HepG2 (cell line): ENCODE measurements around the gene CDH1. TPM values are rescaled to one million over a fixed set of nuclear protein-coding genes. Genes with fewer than 3 reads are reported as not detected.
A peak's percentile ranks its signal among the peaks of the same experiment; 100 is the strongest.

Experiments used
- ARHGAP35 ChIP-seq: sonication (generic); formaldehyde crosslinking; IDR thresholded peaks from 2 replicates; pipeline ENCODE4 v1.9.0; 2022; ENCODE audit warnings: mild to moderate bottlenecking, inconsistent platforms, moderate library complexity, missing genetic modification reagents, borderline replicate concordance
- ATAD3A ChIP-seq: sonication (generic); formaldehyde crosslinking; IDR thresholded peaks from 2 replicates; pipeline ENCODE4 v1.4.0; 2020; ENCODE audit warnings: missing genetic modification reagents
- BCL3 ChIP-seq: sonication (generic); formaldehyde crosslinking; IDR thresholded peaks from 2 replicates; pipeline ENCODE4 v1.5.1; 2020; ENCODE audit warnings: mild to moderate bottlenecking, missing genetic modification reagents, moderate library complexity
- DMAP1 ChIP-seq: IDR thresholded peaks from 2 replicates; pipeline ENCODE4 v1.6.1; 2016
- EZH2 ChIP-seq: conservative IDR thresholded peaks from 2 replicates; pipeline ENCODE4 v1.6.1; 2012; ENCODE audit warnings: mild to moderate bottlenecking, low read depth, low read length, moderate library complexity
- HMG20A ChIP-seq: IDR thresholded peaks from 2 replicates; pipeline ENCODE4 v1.6.1; 2016; ENCODE audit warnings: borderline replicate concordance
- HNRNPUL1 ChIP-seq: fragments of 200-400 bp; formaldehyde crosslinking; IDR thresholded peaks from 2 replicates; pipeline ENCODE4 v1.6.1; 2017; ENCODE audit warnings: low read depth, mild to moderate bottlenecking, low read length, moderate library complexity
- MATR3 ChIP-seq: sonication (generic); formaldehyde crosslinking; IDR thresholded peaks from 2 replicates; pipeline ENCODE4 v1.4.0; 2020; ENCODE audit warnings: missing genetic modification reagents
- MIER3 ChIP-seq: IDR thresholded peaks from 2 replicates; pipeline ENCODE4 v1.6.1; 2016; ENCODE audit warnings: missing compliant biosample characterization, borderline replicate concordance
- PLRG1 ChIP-seq: fragments of 450-650 bp; conservative IDR thresholded peaks from 2 replicates; pipeline ENCODE4 v1.6.1; 2016
- POGZ ChIP-seq: sonication (generic); formaldehyde crosslinking; IDR thresholded peaks from 2 replicates; pipeline ENCODE4 v1.4.0; 2020; ENCODE audit warnings: mild to moderate bottlenecking, missing genetic modification reagents
- RNF2 ChIP-seq: fragments of 450-650 bp; conservative IDR thresholded peaks from 2 replicates; pipeline ENCODE4 v1.6.1; 2016; ENCODE audit warnings: low read depth
- SMYD3 ChIP-seq: sonication (generic); formaldehyde crosslinking; IDR thresholded peaks from 2 replicates; pipeline ENCODE4 v1.8.1; 2023; ENCODE audit warnings: mild to moderate bottlenecking, missing genetic modification reagents
- SNRNP70 ChIP-seq: fragments of 200-400 bp; formaldehyde crosslinking; IDR thresholded peaks from 2 replicates; pipeline ENCODE4 v1.6.1; 2017; ENCODE audit warnings: mild to moderate bottlenecking, low read depth, low read length, moderate library complexity
- SOX13 ChIP-seq, 3 experiments: fragments of 450-650 bp in 1 of 3; sonication (generic) in 1 of 3; formaldehyde crosslinking in 1 of 3; IDR thresholded peaks in 2 of 3; conservative IDR thresholded peaks in 1 of 3; 2 replicates each; pipeline versions ENCODE4 v1.5.0 to v1.6.1; 2016 to 2020; ENCODE audit warnings: antibody characterized with exemption in 1 of 3, mild to moderate bottlenecking in 1 of 3, missing compliant biosample characterization in 1 of 3, missing genetic modification reagents in 1 of 3, moderate library complexity in 1 of 3
- SP140L ChIP-seq: sonication (generic); formaldehyde crosslinking; IDR thresholded peaks from 2 replicates; pipeline ENCODE4 v1.4.0; 2020; ENCODE audit warnings: missing genetic modification reagents, borderline replicate concordance
- TEAD3 ChIP-seq: optimal IDR thresholded peaks from 2 replicates; pipeline ENCODE3; 2016; ENCODE audit warnings: borderline replicate concordance
- ZBTB44 ChIP-seq: sonication (generic); formaldehyde crosslinking; IDR thresholded peaks from 2 replicates; pipeline ENCODE4 v1.4.0; 2020; ENCODE audit warnings: missing genetic modification reagents
- ZFP62 ChIP-seq: sonication (generic); formaldehyde crosslinking; IDR thresholded peaks from 2 replicates; pipeline ENCODE4 v1.4.0; 2020; ENCODE audit warnings: missing genetic modification reagents
- ZGPAT ChIP-seq: IDR thresholded peaks from 2 replicates; pipeline ENCODE4 v1.6.1; 2016; ENCODE audit warnings: mild to moderate bottlenecking
- ZNF329 ChIP-seq: sonication (generic); formaldehyde crosslinking; IDR thresholded peaks from 2 replicates; pipeline ENCODE4 v1.9.0; 2021; ENCODE audit warnings: low read depth, mild to moderate bottlenecking, missing genetic modification reagents
- ZNF350 ChIP-seq: sonication (generic); formaldehyde crosslinking; IDR thresholded peaks from 2 replicates; pipeline ENCODE4 v1.4.0; 2020; ENCODE audit warnings: mild to moderate bottlenecking, low read depth, missing genetic modification reagents, borderline replicate concordance
- ZNF605 ChIP-seq: sonication (generic); formaldehyde crosslinking; IDR thresholded peaks from 2 replicates; pipeline ENCODE4 v1.8.0; 2022; ENCODE audit warnings: mild to moderate bottlenecking, missing genetic modification reagents
- ZNF713 ChIP-seq: sonication (generic); formaldehyde crosslinking; IDR thresholded peaks from 2 replicates; pipeline ENCODE4 v1.4.0; 2020; ENCODE audit warnings: mild to moderate bottlenecking, missing genetic modification reagents
- ZNF777 ChIP-seq: sonication (generic); formaldehyde crosslinking; IDR thresholded peaks from 2 replicates; pipeline ENCODE4 v1.4.0; 2020; ENCODE audit warnings: missing genetic modification reagents
- ZNF792 ChIP-seq: IDR thresholded peaks from 2 replicates; pipeline ENCODE4 v1.6.1; 2016
- polyA plus RNA-seq, 8 experiments: library from polyadenylated mRNA; depleted of rRNA in 3 of 8; stranded (reverse) in 7 of 8; unstranded in 1 of 8; fragments of >200 nt; fragmentation: Illumina TruSeq in 4 of 8; extraction: Trizol in 4 of 8; gene quantifications; 2 replicates each; pipeline versions ENCODE4 v1.2.1 to v1.2.3, GENCODE V29; 2011 to 2016; ENCODE audit warnings: low read depth in 4 of 8, missing spikeins in 1 of 8, mixed read lengths in 1 of 8; ENCODE audit not compliant: insufficient read depth in 1 of 8
- total RNA-seq, 5 experiments: library from RNA; depleted of rRNA; stranded (reverse); fragments of >200 nt; fragmentation: Illumina TruSeq; extraction: Trizol; gene quantifications; 2 replicates each; pipeline ENCODE4 v1.2.3, GENCODE V29; 2016; ENCODE audit warnings: low read depth in 1 of 5

CDH1 gene
- total and polyA plus RNA-seq, 2 of the 13 experiments (the other 11 are each of a cell fraction or from before 2014, with no cell fraction given), result 0.95 to 9.8 TPM

- TF ChIP-seq ZBTB44 (CRISPR knock-in tag) (no peak; the same call in 1 of the 2 replicates), HNRNPUL1 (no peak), ZFP62 (CRISPR knock-in tag) (no peak), PLRG1 (no peak), MIER3 (CRISPR knock-in tag) (peak; percentile 56; the same call in 1 of the 2 replicates), SMYD3 (CRISPR knock-in tag) (0 out of 2 replicates have a peak, but pooled peaks have one; percentile 69), MATR3 (CRISPR knock-in tag) (no peak), BCL3 (CRISPR knock-in tag) (no peak), DMAP1 (CRISPR knock-in tag) (peak; percentile 82; the same call in 1 of the 2 replicates), RNF2 (0 out of 2 replicates have a peak, but pooled peaks have one; percentile 22), SNRNP70 (no peak), ZGPAT (CRISPR knock-in tag) (peak; percentile 94), ZNF792 (CRISPR knock-in tag) (peak; percentile 76), POGZ (CRISPR knock-in tag) (no peak; the same call in 1 of the 2 replicates), SOX13 (IDR thresholded peaks at IDR 0.05) (no peak; the same call in 1 of the 2 replicates), SOX13 (CRISPR knock-in tag; conservative IDR thresholded peaks at IDR 0.05 in 1 of 2, IDR thresholded peaks at IDR 0.05 in 1 of 2) (peak in 1 of 2 experiments; percentile 48; a peak in 2 of 4 replicates), HMG20A (no peak), ATAD3A (CRISPR knock-in tag) (no peak), ZNF713 (CRISPR knock-in tag) (peak; percentile 45; the same call in 1 of the 2 replicates), ZNF350 (CRISPR knock-in tag) (peak; percentile 96), ZNF605 (peak; percentile 89; the same call in 1 of the 2 replicates), SP140L (CRISPR knock-in tag) (no peak), ZNF329 (CRISPR knock-in tag) (no peak), ARHGAP35 (peak; percentile 37; the same call in 1 of the 2 replicates), EZH2 (no peak), TEAD3 (peak; percentile 22), ZNF777 (CRISPR knock-in tag) (no peak; the same call in 1 of the 2 replicates)
These were observed 106.6 kb downstream of the CDH1 start, which contains the start of gene TANGO6 (continued) for GRCh38 chr16:68843482-68844210.
